ENCODE data around the gene GABBR2.

GABBR2 gene

GRCh38 chr9:98652302-98652701 is 56.4 kb downstream of the GABBR2 start:
- H3K27ac ChIP-seq (ENCODE audit: low read depth, low read length) = no peak overlapping the region
- no peak overlapping the region for H3K9ac ChIP-seq (ENCODE audit: low read depth, low read length)
- H3K4me3 ChIP-seq (ENCODE audit: low read depth, low read length) = no peak overlapping the region
- no peaks in the 10 kb centered on the region for H3K4me1 ChIP-seq (ENCODE audit: control insufficient read depth, insufficient read depth, low read length)
- H3K27me3 ChIP-seq (ENCODE audit: control insufficient read depth, insufficient read depth, low read length) = no peaks in the 10 kb centered on the region
- no peaks in the 10 kb centered on the region for H3K36me3 ChIP-seq (ENCODE audit: control insufficient read depth, insufficient read depth, low read length)
- no peaks in the 10 kb centered on the region for H3K9me3 ChIP-seq (ENCODE audit: control insufficient read depth, insufficient read depth, low read length)

GRCh38 chr9:98647236-98647635 is 61.5 kb downstream of the GABBR2 start:
- Histone ChIP-seq H3K4me1 (ENCODE audit: control insufficient read depth, insufficient read depth, low read length) (no peaks in the 10 kb centered on the region), H3K27ac (ENCODE audit: low read depth, low read length) (no peak overlapping the region), H3K36me3 (ENCODE audit: control insufficient read depth, insufficient read depth, low read length) (no peaks in the 10 kb centered on the region), H3K9ac (ENCODE audit: low read depth, low read length) (no peak overlapping the region), H3K4me3 (ENCODE audit: low read depth, low read length) (no peak overlapping the region), H3K27me3 (ENCODE audit: control insufficient read depth, insufficient read depth, low read length) (no peaks in the 10 kb centered on the region), H3K9me3 (ENCODE audit: control insufficient read depth, insufficient read depth, low read length) (no peaks in the 10 kb centered on the region)

DNA sequence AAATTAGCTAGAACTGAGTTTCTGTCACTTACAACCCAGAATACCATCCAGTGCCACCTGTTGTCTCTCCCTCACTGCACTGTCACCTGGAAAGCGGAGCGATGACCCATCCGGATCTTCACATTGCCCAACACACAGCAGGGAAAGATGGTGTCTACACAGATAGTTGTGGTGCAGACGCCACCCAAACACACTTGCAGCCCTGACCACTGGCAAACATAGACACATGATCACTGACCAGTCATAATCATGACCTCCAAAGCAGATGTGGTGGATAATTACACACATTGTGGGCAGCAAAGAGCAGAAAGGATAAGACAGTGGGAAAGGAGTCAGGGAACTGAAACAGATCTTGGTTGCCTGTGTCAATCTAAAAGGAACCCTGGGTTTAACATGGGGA is 64.7 kb downstream of the GABBR2 start:
- 0 out of 2 replicates have a peak, but pooled peaks cover 2% of the 10 kb centered on the region for H3K9me3 ChIP-seq (ENCODE audit: control insufficient read depth, insufficient read depth, low read length)
- H3K27ac ChIP-seq (ENCODE audit: low read depth, low read length) = no peak overlapping the region
- H3K36me3 ChIP-seq (ENCODE audit: control insufficient read depth, insufficient read depth, low read length) = no peaks in the 10 kb centered on the region
- H3K9ac ChIP-seq (ENCODE audit: low read depth, low read length) = no peak overlapping the region
- H3K4me3 ChIP-seq (ENCODE audit: low read depth, low read length) = no peak overlapping the region
- H3K4me1 ChIP-seq (ENCODE audit: control insufficient read depth, insufficient read depth, low read length) = no peaks in the 10 kb centered on the region
- no peaks in the 10 kb centered on the region for H3K27me3 ChIP-seq (ENCODE audit: control insufficient read depth, insufficient read depth, low read length)

DNA sequence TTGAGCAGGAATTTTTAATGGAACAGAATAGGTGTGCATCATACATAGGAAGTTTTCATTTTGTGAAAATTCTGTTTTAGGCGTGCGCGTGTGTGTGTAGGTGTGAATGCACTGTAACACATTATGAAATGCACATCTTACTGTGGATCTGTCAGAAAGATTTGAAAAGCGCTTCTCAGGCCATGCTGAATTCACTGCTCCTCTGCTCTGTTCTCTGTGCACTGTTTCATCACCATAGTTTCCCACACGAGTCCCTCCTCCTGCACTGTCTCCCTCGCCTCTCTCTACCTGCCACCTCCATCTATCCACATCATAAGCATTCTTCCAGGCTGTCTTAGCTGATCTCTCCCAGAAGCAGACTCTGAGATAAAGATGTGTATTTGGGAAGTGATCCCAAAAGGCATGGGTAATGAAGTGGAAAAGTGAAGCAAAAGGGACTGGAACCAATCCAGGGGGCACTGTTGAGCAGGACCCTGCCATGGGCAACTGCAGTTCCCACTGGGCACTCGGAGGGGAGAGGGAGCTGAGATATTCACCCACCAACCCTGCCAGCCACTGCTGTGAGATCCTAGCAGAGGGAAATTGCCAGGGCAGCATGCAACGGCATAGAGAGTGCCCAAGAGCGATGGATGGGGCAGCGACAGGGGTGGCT is 65.9 kb downstream of the GABBR2 start:
- H3K9ac ChIP-seq (ENCODE audit: low read depth, low read length) = no peak overlapping the region
- 0 out of 2 replicates have a peak, but pooled peaks cover 3% of the 10 kb centered on the region for H3K9me3 ChIP-seq (ENCODE audit: control insufficient read depth, insufficient read depth, low read length)
- H3K27me3 ChIP-seq (ENCODE audit: control insufficient read depth, insufficient read depth, low read length) = no peaks in the 10 kb centered on the region
- no peak overlapping the region for H3K4me3 ChIP-seq (ENCODE audit: low read depth, low read length)
- H3K27ac ChIP-seq (ENCODE audit: low read depth, low read length) = no peak overlapping the region
- H3K36me3 ChIP-seq (ENCODE audit: control insufficient read depth, insufficient read depth, low read length) = no peaks in the 10 kb centered on the region
- no peaks in the 10 kb centered on the region for H3K4me1 ChIP-seq (ENCODE audit: control insufficient read depth, insufficient read depth, low read length)

DNA sequence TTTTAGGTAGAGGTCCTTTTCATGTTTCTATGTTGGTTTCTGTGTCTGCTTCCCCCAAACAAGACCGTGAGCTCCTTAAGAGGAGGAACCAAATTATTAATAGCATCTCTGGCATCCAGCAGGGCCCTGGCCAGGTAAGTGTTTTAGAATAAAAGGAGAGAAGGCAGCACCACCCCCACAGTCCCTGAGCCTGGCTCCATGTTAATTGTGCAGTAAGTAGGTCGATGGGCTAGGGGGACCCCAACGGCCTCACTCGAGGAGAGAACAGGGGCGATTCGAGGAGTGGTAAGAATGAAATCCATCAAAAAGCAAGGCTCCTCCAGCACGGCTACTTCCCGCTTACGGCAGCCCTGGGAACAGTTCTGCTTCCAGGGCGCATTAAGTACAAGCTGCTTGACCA is 67.0 kb downstream of the GABBR2 start:
- Histone ChIP-seq H3K4me3 (ENCODE audit: low read depth, low read length) (no peak overlapping the region), H3K27ac (ENCODE audit: low read depth, low read length) (no peak overlapping the region), H3K4me1 (ENCODE audit: control insufficient read depth, insufficient read depth, low read length) (no peaks in the 10 kb centered on the region), H3K9me3 (ENCODE audit: control insufficient read depth, insufficient read depth, low read length) (0 out of 2 replicates have a peak, but pooled peaks cover 3% of the 10 kb centered on the region), H3K27me3 (ENCODE audit: control insufficient read depth, insufficient read depth, low read length) (no peaks in the 10 kb centered on the region), H3K9ac (ENCODE audit: low read depth, low read length) (no peak overlapping the region), H3K36me3 (ENCODE audit: control insufficient read depth, insufficient read depth, low read length) (no peaks in the 10 kb centered on the region)

DNA sequence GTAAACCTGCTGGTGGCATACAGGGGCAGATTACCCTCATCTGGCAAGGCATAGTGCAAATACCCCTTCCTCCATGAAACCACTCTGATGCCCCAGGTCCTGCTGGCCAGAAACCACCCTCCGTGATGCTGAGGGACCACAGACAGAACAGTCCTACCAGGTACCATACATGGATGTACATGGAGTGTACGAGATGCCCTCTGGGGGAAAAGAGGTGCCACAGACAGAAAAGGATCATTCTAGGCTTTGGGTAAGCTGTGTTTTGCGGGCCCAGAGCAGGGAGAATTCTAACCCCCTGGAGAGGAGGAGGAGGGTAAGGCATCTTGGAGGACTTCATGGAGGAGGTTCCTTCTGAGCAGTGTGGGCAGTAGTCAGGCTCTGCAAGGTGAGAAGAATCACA is 68.3 kb downstream of the GABBR2 start:
- H3K9me3 ChIP-seq (ENCODE audit: control insufficient read depth, insufficient read depth, low read length) = 0 out of 2 replicates have a peak, but pooled peaks cover 3% of the 10 kb centered on the region
- H3K27ac ChIP-seq (ENCODE audit: low read depth, low read length) = no peak overlapping the region
- H3K4me3 ChIP-seq (ENCODE audit: low read depth, low read length) = no peak overlapping the region
- no peaks in the 10 kb centered on the region for H3K4me1 ChIP-seq (ENCODE audit: control insufficient read depth, insufficient read depth, low read length)
- no peak overlapping the region for H3K9ac ChIP-seq (ENCODE audit: low read depth, low read length)
- no peaks in the 10 kb centered on the region for H3K36me3 ChIP-seq (ENCODE audit: control insufficient read depth, insufficient read depth, low read length)
- H3K27me3 ChIP-seq (ENCODE audit: control insufficient read depth, insufficient read depth, low read length) = no peaks in the 10 kb centered on the region

- Histone ChIP-seq H3K4me1 (ENCODE audit: control insufficient read depth, insufficient read depth, low read length) (no peaks in the 10 kb centered on the region), H3K36me3 (ENCODE audit: control insufficient read depth, insufficient read depth, low read length) (no peaks in the 10 kb centered on the region), H3K4me3 (ENCODE audit: low read depth, low read length) (no peak overlapping the region), H3K27me3 (ENCODE audit: control insufficient read depth, insufficient read depth, low read length) (no peaks in the 10 kb centered on the region), H3K9me3 (ENCODE audit: control insufficient read depth, insufficient read depth, low read length) (0 out of 2 replicates have a peak, but pooled peaks cover 3% of the 10 kb centered on the region), H3K27ac (ENCODE audit: low read depth, low read length) (no peak overlapping the region), H3K9ac (ENCODE audit: low read depth, low read length) (no peak overlapping the region)
Measured at GRCh38 chr9:98639133-98639532, 69.6 kb downstream of the GABBR2 start.

GRCh38 chr9:98637381-98637780 is 71.4 kb downstream of the GABBR2 start:
- Histone ChIP-seq H3K27ac (ENCODE audit: low read depth, low read length) (no peak overlapping the region), H3K9me3 (ENCODE audit: control insufficient read depth, insufficient read depth, low read length) (0 out of 2 replicates have a peak, but pooled peaks cover 3% of the 10 kb centered on the region), H3K27me3 (ENCODE audit: control insufficient read depth, insufficient read depth, low read length) (no peaks in the 10 kb centered on the region), H3K4me3 (ENCODE audit: low read depth, low read length) (no peak overlapping the region), H3K36me3 (ENCODE audit: control insufficient read depth, insufficient read depth, low read length) (no peaks in the 10 kb centered on the region), H3K4me1 (ENCODE audit: control insufficient read depth, insufficient read depth, low read length) (no peaks in the 10 kb centered on the region), H3K9ac (ENCODE audit: low read depth, low read length) (no peak overlapping the region)

DNA sequence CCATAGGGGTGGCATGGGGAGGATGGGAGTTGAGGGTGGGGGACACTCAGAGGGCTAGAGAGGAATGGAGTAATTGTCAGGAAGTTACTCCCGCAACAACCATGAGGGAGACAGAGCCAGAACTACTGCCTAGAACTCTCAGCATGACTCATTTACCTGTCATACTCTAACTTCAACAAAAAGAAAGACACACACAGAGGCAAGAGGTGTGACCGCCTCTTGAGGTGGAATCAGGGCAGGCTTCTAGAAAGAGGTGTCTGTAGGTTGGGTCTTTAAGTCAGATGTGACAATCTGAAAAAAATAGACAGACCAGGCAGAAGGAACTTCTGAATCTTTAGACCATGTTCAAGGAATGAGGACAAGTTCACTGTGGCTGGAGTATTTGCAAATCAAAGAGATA is 73.4 kb downstream of the GABBR2 start:
- 0 out of 2 replicates have a peak, but pooled peaks cover 3% of the 10 kb centered on the region for H3K9me3 ChIP-seq (ENCODE audit: control insufficient read depth, insufficient read depth, low read length)
- H3K4me3 ChIP-seq (ENCODE audit: low read depth, low read length) = no peak overlapping the region
- H3K4me1 ChIP-seq (ENCODE audit: control insufficient read depth, insufficient read depth, low read length) = no peaks in the 10 kb centered on the region
- H3K9ac ChIP-seq (ENCODE audit: low read depth, low read length) = no peak overlapping the region
- H3K27ac ChIP-seq (ENCODE audit: low read depth, low read length) = no peak overlapping the region
- H3K36me3 ChIP-seq (ENCODE audit: control insufficient read depth, insufficient read depth, low read length) = no peaks in the 10 kb centered on the region
- no peaks in the 10 kb centered on the region for H3K27me3 ChIP-seq (ENCODE audit: control insufficient read depth, insufficient read depth, low read length)

DNA sequence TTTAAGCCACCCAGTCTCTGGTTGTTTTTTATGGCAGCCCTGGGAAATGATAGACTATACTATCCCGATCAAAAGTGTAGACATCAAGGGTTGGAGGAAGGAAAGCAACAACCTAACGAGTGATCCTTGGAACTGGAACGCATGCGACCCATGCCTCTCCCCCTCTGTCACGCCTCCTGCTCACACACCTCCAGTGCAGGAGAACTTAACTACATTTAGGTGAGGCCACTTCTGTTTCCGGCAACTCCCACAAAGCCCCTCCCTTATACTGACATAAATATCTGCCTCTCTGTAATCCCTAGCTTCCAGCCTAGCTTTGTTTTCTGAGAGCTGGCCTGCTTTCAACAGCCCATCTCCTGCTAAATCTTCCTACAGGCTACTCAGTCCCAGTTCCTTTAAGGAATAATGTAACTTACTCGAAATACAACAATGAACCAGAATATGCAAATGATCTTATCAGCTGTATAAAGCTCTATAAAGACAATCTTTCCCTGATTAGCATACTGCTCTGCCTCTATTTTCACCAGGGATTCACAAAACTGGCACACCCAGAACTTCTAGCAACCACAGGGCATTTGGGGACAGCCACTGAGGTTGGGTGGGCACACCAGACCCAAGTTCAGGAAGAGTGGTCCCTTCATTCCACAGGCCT is 73.9 kb downstream of the GABBR2 start:
- no peak overlapping the region for H3K4me3 ChIP-seq (ENCODE audit: low read depth, low read length)
- H3K36me3 ChIP-seq (ENCODE audit: control insufficient read depth, insufficient read depth, low read length) = no peaks in the 10 kb centered on the region
- no peak overlapping the region for H3K9ac ChIP-seq (ENCODE audit: low read depth, low read length)
- no peaks in the 10 kb centered on the region for H3K27me3 ChIP-seq (ENCODE audit: control insufficient read depth, insufficient read depth, low read length)
- H3K4me1 ChIP-seq (ENCODE audit: control insufficient read depth, insufficient read depth, low read length) = no peaks in the 10 kb centered on the region
- no peak overlapping the region for H3K27ac ChIP-seq (ENCODE audit: low read depth, low read length)
- 0 out of 2 replicates have a peak, but pooled peaks cover 3% of the 10 kb centered on the region for H3K9me3 ChIP-seq (ENCODE audit: control insufficient read depth, insufficient read depth, low read length)

DNA sequence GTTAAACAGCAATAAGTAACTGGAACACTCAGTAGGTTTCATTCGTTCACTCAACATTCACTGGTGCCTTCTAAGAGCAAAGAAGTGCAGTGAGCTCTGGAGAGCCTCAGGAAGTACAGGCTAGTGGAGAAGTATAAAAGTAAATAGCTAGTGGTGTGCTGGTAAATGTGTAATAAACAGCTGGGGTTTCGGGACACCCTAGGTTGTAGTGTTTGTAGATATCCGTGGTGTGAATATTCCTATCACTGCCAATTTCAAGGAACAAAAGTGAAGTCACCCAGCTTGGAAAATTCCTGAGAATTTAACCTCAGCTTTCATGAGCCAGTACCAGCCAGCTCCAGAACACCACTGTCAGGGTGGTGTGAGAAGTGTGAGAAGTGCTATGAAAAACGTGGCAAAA is 75.9 kb downstream of the GABBR2 start:
- H3K9me3 ChIP-seq (ENCODE audit: control insufficient read depth, insufficient read depth, low read length) = no peaks in the 10 kb centered on the region
- H3K27ac ChIP-seq (ENCODE audit: low read depth, low read length) = no peak overlapping the region
- H3K4me1 ChIP-seq (ENCODE audit: control insufficient read depth, insufficient read depth, low read length) = no peaks in the 10 kb centered on the region
- H3K36me3 ChIP-seq (ENCODE audit: control insufficient read depth, insufficient read depth, low read length) = no peaks in the 10 kb centered on the region
- H3K9ac ChIP-seq (ENCODE audit: low read depth, low read length) = no peak overlapping the region
- H3K27me3 ChIP-seq (ENCODE audit: control insufficient read depth, insufficient read depth, low read length) = no peaks in the 10 kb centered on the region
- H3K4me3 ChIP-seq (ENCODE audit: low read depth, low read length) = no peak overlapping the region

Measured in HUES48 (cell line).